Keratinocyte (primary cell): Measurements from ENCODE around the gene THOC6. TPM values are rescaled to one million over a fixed set of nuclear protein-coding genes. Genes with fewer than 3 reads are reported as not detected.

Experiments
- DNase-seq: peaks from one replicate; pipeline ENCODE4 v3.0.0-alpha.2; 2011; ENCODE audit warnings: low read depth, missing footprints, low spot score
- FAIRE-seq: peaks from 2 replicates; lab custom pipeline; 2011; peaks lifted over from hg19 to GRCh38; lab: Jason Lieb, UNC
- H2AFZ ChIP-seq: 2 replicates; pipeline ENCODE4 v1.6.0; 2012; ENCODE audit warnings: low read length, control low read depth, inconsistent platforms; ENCODE audit not compliant: control insufficient read depth
- H3K27ac ChIP-seq: 2 replicates; pipeline ENCODE4 v1.5.1; 2011; ENCODE audit warnings: low read length; ENCODE audit not compliant: control insufficient read depth, insufficient read depth
- H3K27me3 ChIP-seq: 3 replicates; pipeline ENCODE4 v1.6.0; 2011; ENCODE audit warnings: low read length; ENCODE audit not compliant: control insufficient read depth, insufficient read depth; ENCODE audit errors: extremely low read depth
- H3K36me3 ChIP-seq, 2 experiments: 2 replicates in 1 of 2; 3 replicates in 1 of 2; pipeline ENCODE4 v1.5.1; 2011; ENCODE audit warnings: low read length in 2 of 2, mild to moderate bottlenecking in 1 of 2; ENCODE audit not compliant: control insufficient read depth in 2 of 2, insufficient read depth in 2 of 2; ENCODE audit errors: extremely low read depth in 1 of 2
- H3K4me1 ChIP-seq: 3 replicates; pipeline ENCODE4 v1.5.1; 2011; ENCODE audit warnings: low read length; ENCODE audit not compliant: control insufficient read depth, insufficient read depth; ENCODE audit errors: extremely low read depth
- H3K4me2 ChIP-seq: 3 replicates; pipeline ENCODE4 v1.6.0; 2011; ENCODE audit warnings: low read depth, low read length; ENCODE audit not compliant: control insufficient read depth, insufficient read depth; ENCODE audit errors: extremely low read depth
- H3K4me3 ChIP-seq, 3 experiments: fragments of 200-600 bp in 1 of 3; sonication (generic) in 1 of 3; 2 replicates in 2 of 3; 3 replicates in 1 of 3; pipeline ENCODE4 v1.5.1; 2011 to 2016; ENCODE audit warnings: low read length in 3 of 3, mild to moderate bottlenecking in 3 of 3, control low read depth in 2 of 3, inconsistent platforms in 1 of 3, low read depth in 1 of 3, mixed read lengths in 1 of 3, mixed run types in 1 of 3, moderate library complexity in 1 of 3; ENCODE audit not compliant: control insufficient read depth in 2 of 3, insufficient read depth in 2 of 3; ENCODE audit errors: extremely low read depth in 1 of 3
- H3K79me2 ChIP-seq: 2 replicates; pipeline ENCODE4 v1.6.0; 2012; ENCODE audit warnings: low read length; ENCODE audit not compliant: control insufficient read depth, insufficient read depth
- H3K9ac ChIP-seq: 3 replicates; pipeline ENCODE4 v1.6.0; 2011; ENCODE audit warnings: low read length; ENCODE audit not compliant: control insufficient read depth, insufficient read depth; ENCODE audit errors: extremely low read depth
- H3K9me1 ChIP-seq: 3 replicates; pipeline ENCODE4 v1.6.0; 2011; ENCODE audit warnings: low read length; ENCODE audit not compliant: control insufficient read depth, insufficient read depth; ENCODE audit errors: extremely low read depth
- H3K9me3 ChIP-seq: 2 replicates; pipeline ENCODE4 v1.5.1; 2012; ENCODE audit warnings: low read depth, low read length; ENCODE audit not compliant: control insufficient read depth
- H4K20me1 ChIP-seq: 3 replicates; pipeline ENCODE4 v1.6.0; 2011; ENCODE audit warnings: low read length; ENCODE audit not compliant: control insufficient read depth, insufficient read depth; ENCODE audit errors: extremely low read depth
- CTCF ChIP-seq, 3 experiments: IDR thresholded peaks in 1 of 3; conservative IDR thresholded peaks in 1 of 3; optimal IDR thresholded peaks in 1 of 3; 2 replicates in 2 of 3; 3 replicates in 1 of 3; pipeline versions ENCODE3 to v1.5.1; 2011; ENCODE audit warnings: low read length in 3 of 3, mild to moderate bottlenecking in 3 of 3, moderate library complexity in 2 of 3, control low read depth in 1 of 3, inconsistent platforms in 1 of 3; ENCODE audit not compliant: insufficient read depth in 2 of 3; ENCODE audit errors: extremely low read depth in 1 of 3
- EZH2 ChIP-seq: IDR thresholded peaks from one replicate; pipeline ENCODE4 v1.6.1; 2012; ENCODE audit warnings: inconsistent platforms, mild to moderate bottlenecking, low read length, moderate library complexity
- dilution Hi-C: fragments of 300-500 bp; cut with MboI; formaldehyde crosslinking; loops from one replicate; pipeline ENCODE4 v1.7.0; 2020; ENCODE audit warnings: low sequenced_read_pairs; ENCODE audit not compliant: extremely low pct_ligation_motif_present
- polyA minus RNA-seq, 3 experiments: library from RNA; depleted of rRNA, polyadenylated mRNA; stranded (reverse); fragments of >200 nt; gene quantifications; 1 replicate in 1 of 3; 2 replicates in 1 of 3; 3 replicates in 1 of 3; pipeline ENCODE4 v1.2.3, GENCODE V29; 2011
- polyA plus RNA-seq, 5 experiments: library from polyadenylated mRNA; depleted of rRNA in 3 of 5; stranded (reverse) in 3 of 5; stranded (forward) in 1 of 5; unstranded in 1 of 5; fragments of >200 nt; gene quantifications; 1 replicate in 1 of 5; 2 replicates in 3 of 5; 3 replicates in 1 of 5; pipeline versions ENCODE4 v1.2.1 to v1.2.3, GENCODE V29; 2011 to 2012; ENCODE audit warnings: missing spikeins in 2 of 5, low read depth in 1 of 5, low replicate concordance in 1 of 5

THOC6 gene
- polyA plus RNA-seq (10.2 to 15.5 TPM (median 10.3 TPM) in 3 replicates), polyA minus RNA-seq (11.2 to 22.3 TPM (median 13.6 TPM) in 3 replicates)
- 5.0 TPM for polyA plus RNA-seq (2011; ENCODE audit: low read depth)
- 5.2 and 9.3 TPM in 2 replicates for polyA plus RNA-seq (2011; cell fraction: cytosol; rRNA removed)
- polyA plus RNA-seq (2011; cell fraction: nucleus; rRNA removed): 28.7 and 29.1 TPM in 2 replicates
- polyA plus RNA-seq (2012; ENCODE audit: low replicate concordance): 16.0 and 23.3 TPM in 2 replicates
- 17.1 TPM for polyA minus RNA-seq (2011; cell fraction: cytosol; rRNA and poly(A)+ RNA removed)
- polyA minus RNA-seq (2011; cell fraction: nucleus; rRNA and poly(A)+ RNA removed): 5.5 and 6.8 TPM in 2 replicates

- H3K9me1 ChIP-seq: no peaks in the 10 kb centered on the region
- peak within 1 kb of the TSS; percentile 97 for H3K27ac ChIP-seq
- no peaks in the 10 kb centered on the region for H4K20me1 ChIP-seq
- H3K36me3 ChIP-seq: peaks cover 14 to 28% of the 10 kb centered on the region in 2 experiments
- peak within 1 kb of the TSS; percentile 80 to 85 (median 84) for H3K4me3 ChIP-seq
- H2AFZ ChIP-seq: no peak within 1 kb of the TSS
- DNase-seq (peak; percentile 88), FAIRE-seq (peak; percentile 88)
- peak within 1 kb of the TSS; percentile 81 for H3K4me2 ChIP-seq
- no peaks in the 10 kb centered on the region for H3K79me2 ChIP-seq
- dilution Hi-C loops: no loop called here
- no peaks in the 10 kb centered on the region for H3K9me3 ChIP-seq
- H3K27me3 ChIP-seq: no peaks in the 10 kb centered on the region
- H3K9ac ChIP-seq: peak within 1 kb of the TSS; percentile 97
- TF ChIP-seq CTCF (optimal IDR thresholded peaks at IDR 0.05 in 1 of 3, IDR thresholded peaks at IDR 0.05 in 1 of 3, conservative IDR thresholded peaks at IDR 0.05 in 1 of 3; ENCODE audit: extremely low read depth in 1 of 3, insufficient read depth in 2 of 3, low read length in 3 of 3): peak in 1 of 3 experiments; percentile 12
- no peak for TF ChIP-seq EZH2
- H3K4me1 ChIP-seq: peaks cover 21% of the 10 kb centered on the region
These were observed at the start of gene THOC6, which contains the start of gene HCFC1R1 for GRCh38 chr16:3023669-3024478. Gene THOC6, plus strand, starts transcription at chr16:3024035. Its CDS starts 292 bp downstream, at chr16:3024327. Gene HCFC1R1, minus strand, starts transcription at chr16:3023942. Its CDS starts 1 bp downstream, at chr16:3023941.

- H3K9me1 ChIP-seq: peaks cover 2% of the 10 kb centered on the region
- H3K9ac ChIP-seq: no peak overlapping the region
- H3K4me2 ChIP-seq: no peak overlapping the region
- H3K36me3 ChIP-seq: peaks cover 1 to 17% of the 10 kb centered on the region in 2 experiments
- no peak for TF ChIP-seq EZH2
- no peak for TF ChIP-seq CTCF (optimal IDR thresholded peaks at IDR 0.05 in 1 of 3, IDR thresholded peaks at IDR 0.05 in 1 of 3, conservative IDR thresholded peaks at IDR 0.05 in 1 of 3; ENCODE audit: extremely low read depth in 1 of 3, insufficient read depth in 2 of 3, low read length in 3 of 3)
- H4K20me1 ChIP-seq: peaks cover 9% of the 10 kb centered on the region
- H3K9me3 ChIP-seq: no peaks in the 10 kb centered on the region
- H3K4me3 ChIP-seq: no peak overlapping the region
- peaks cover 21% of the 10 kb centered on the region for H3K79me2 ChIP-seq
- no peaks in the 10 kb centered on the region for H3K27me3 ChIP-seq
- no peak for FAIRE-seq
- H2AFZ ChIP-seq: no peak overlapping the region
- DNase-seq: no peak
- peaks cover 20% of the 10 kb centered on the region for H3K4me1 ChIP-seq
- dilution Hi-C loops: no loop called here
- H3K27ac ChIP-seq: no peak overlapping the region
These were observed 49.3 kb upstream of the THOC6 start for GRCh38 chr16:2974319-2975056.
